ENCODE results near the gene ABCB6.

The ABCB6 gene

GRCh38 chr2:219182331-219183150 is 36.2 kb downstream of the ABCB6 start:
- no peak for DNase-seq

GRCh38 chr2:219181531-219181930 is 37.2 kb downstream of the ABCB6 start:
- no peak for DNase-seq

- DNase-seq = no peak
Measured at GRCh38 chr2:219180961-219181360, 37.8 kb downstream of the ABCB6 start.

GRCh38 chr2:219179601-219180465 is 38.9 kb downstream of the ABCB6 start:
- no peak for DNase-seq

GRCh38 chr2:219178377-219179175 is 40.2 kb downstream of the ABCB6 start:
- peak; percentile 72 for DNase-seq

- DNase-seq = peak; percentile 94
Measured at GRCh38 chr2:219177552-219178376, 41.0 kb downstream of the ABCB6 start, which contains the start of gene RETREG2. Gene RETREG2, plus strand, starts transcription at chr2:219178275. Its CDS starts 78 bp downstream, at chr2:219178353.

- DNase-seq = peak; percentile 92
Measured at GRCh38 chr2:219176818-219177551, 41.8 kb downstream of the ABCB6 start, which contains the start of gene CNPPD1. Gene CNPPD1, minus strand, starts transcription at chr2:219176925. Its CDS starts 97 bp downstream, at chr2:219176828.

GRCh38 chr2:219175928-219176817 is 42.6 kb downstream of the ABCB6 start:
- peak; percentile 72 for DNase-seq

- DNase-seq = no peak
Measured at GRCh38 chr2:219175486-219175885, 43.3 kb downstream of the ABCB6 start.

- DNase-seq = no peak
Measured at GRCh38 chr2:219174801-219175200, 44.0 kb downstream of the ABCB6 start.

- DNase-seq = no peak
Measured at GRCh38 chr2:219174146-219174545, 44.6 kb downstream of the ABCB6 start.

- DNase-seq = no peak
Measured at GRCh38 chr2:219173176-219173575, 45.6 kb downstream of the ABCB6 start.

- DNase-seq = no peak
Measured at GRCh38 chr2:219172231-219173154, 46.3 kb downstream of the ABCB6 start.

GRCh38 chr2:219171231-219171651 is 47.5 kb downstream of the ABCB6 start:
- peak; percentile 75 for DNase-seq

GRCh38 chr2:219169930-219170654 is 48.7 kb downstream of the ABCB6 start, which contains the start of gene SLC23A3:
Gene SLC23A3, minus strand, starts transcription at chr2:219170029. Its CDS starts 45 bp downstream, at chr2:219169984.
- DNase-seq = no peak

- DNase-seq = no peak
Measured at GRCh38 chr2:219168932-219169331, 49.8 kb downstream of the ABCB6 start.

- no peak for DNase-seq
Measured at GRCh38 chr2:219168526-219168925, 50.2 kb downstream of the ABCB6 start.

GRCh38 chr2:219167997-219168396 is 50.8 kb downstream of the ABCB6 start:
- no peak for DNase-seq
